Femur (tissue), 1 donor: Measurements from ENCODE around the gene PPFIA3.

Experiments used
- DNase-seq: peaks from one replicate; pipeline ENCODE4 v3.0.0-alpha.2; 2017

PPFIA3 gene

GRCh38 chr19:49119411-49120324 is at the start of gene PPFIA3:
TSS of gene PPFIA3 (plus strand) at chr19:49119544. CDS start at chr19:49127874, 8,330 bp downstream.
- DNase-seq = peak; percentile 81

- no peak for DNase-seq
Observed at GRCh38 chr19:49070416-49070815, 48.9 kb upstream of the PPFIA3 start.

GRCh38 chr19:49071860-49072547 is 47.3 kb upstream of the PPFIA3 start:
- peak; percentile 44 for DNase-seq

GRCh38 chr19:49073514-49074378 is 45.6 kb upstream of the PPFIA3 start:
- peak; percentile 55 for DNase-seq

- DNase-seq = peak; percentile 76
Observed at GRCh38 chr19:49074869-49075268, 44.5 kb upstream of the PPFIA3 start.

- DNase-seq = no peak
Observed at GRCh38 chr19:49080392-49080791, 39.0 kb upstream of the PPFIA3 start.

- no peak for DNase-seq
Observed at GRCh38 chr19:49081273-49081672, 38.1 kb upstream of the PPFIA3 start.

- DNase-seq = no peak
Observed at GRCh38 chr19:49084206-49085019, 34.9 kb upstream of the PPFIA3 start.

GRCh38 chr19:49085020-49085867 is 34.1 kb upstream of the PPFIA3 start, which contains the start of gene SNRNP70:
TSS of gene SNRNP70 (plus strand) at chr19:49085451. CDS start at chr19:49086415, 964 bp downstream.
- peak; percentile 99 for DNase-seq

- no peak for DNase-seq
Observed at GRCh38 chr19:49085868-49086232, 33.5 kb upstream of the PPFIA3 start.

GRCh38 chr19:49086296-49086695 is 33.0 kb upstream of the PPFIA3 start:
- no peak for DNase-seq

- DNase-seq = no peak
Observed at GRCh38 chr19:49091391-49092038, 27.8 kb upstream of the PPFIA3 start.

GRCh38 chr19:49092686-49093085 is 26.7 kb upstream of the PPFIA3 start:
- no peak for DNase-seq

- peak; percentile 62 for DNase-seq
Observed at GRCh38 chr19:49094505-49095482, 24.6 kb upstream of the PPFIA3 start.

GRCh38 chr19:49097453-49098288 is 21.7 kb upstream of the PPFIA3 start:
- DNase-seq = peak; percentile 80

GRCh38 chr19:49098795-49099194 is 20.5 kb upstream of the PPFIA3 start:
- no peak for DNase-seq

GRCh38 chr19:49101160-49101559 is 18.2 kb upstream of the PPFIA3 start:
- DNase-seq = no peak

- no peak for DNase-seq
Observed at GRCh38 chr19:49102303-49102702, 17.0 kb upstream of the PPFIA3 start.
